Fibroblast of lung (primary cell): Measurements from ENCODE around the gene SORL1. TPM values are rescaled to one million over a fixed set of nuclear protein-coding genes. Genes with fewer than 3 reads are reported as not detected.

Experiments used
- DNase-seq, 2 donors: peaks; one replicate each; pipeline versions ENCODE4 v3.0.0 to v3.0.0-alpha.2; 2010; ENCODE audit warnings: low read depth in 2 of 2
- H2AFZ ChIP-seq: 2 replicates; pipeline ENCODE4 v1.5.1; 2012; ENCODE audit warnings: low read length, control low read depth, inconsistent platforms
- H3K27ac ChIP-seq: 2 replicates; pipeline ENCODE4 v1.5.1; 2011; ENCODE audit warnings: low read length, control low read depth; ENCODE audit not compliant: insufficient read depth
- H3K27me3 ChIP-seq: 2 replicates; pipeline ENCODE4 v1.5.1; 2011; ENCODE audit warnings: mild to moderate bottlenecking, low read length; ENCODE audit not compliant: control insufficient read depth, insufficient read depth
- H3K36me3 ChIP-seq: 2 replicates; pipeline ENCODE4 v1.5.1; 2011; ENCODE audit warnings: low read length; ENCODE audit not compliant: control insufficient read depth, insufficient read depth
- H3K4me1 ChIP-seq: 2 replicates; pipeline ENCODE4 v1.5.1; 2011; ENCODE audit warnings: low read length; ENCODE audit not compliant: control insufficient read depth, insufficient read depth; ENCODE audit errors: extremely low read depth
- H3K4me2 ChIP-seq: 2 replicates; pipeline ENCODE4 v1.5.1; 2011; ENCODE audit warnings: low read length, control low read depth; ENCODE audit not compliant: insufficient read depth; ENCODE audit errors: extremely low read depth
- H3K4me3 ChIP-seq, 4 experiments: fragments of 200-600 bp in 1 of 4; sonication (generic) in 1 of 4; replicated peaks in 1 of 4; 2 replicates each; pipeline ENCODE4 v1.5.1; 2011 to 2016; ENCODE audit warnings: low read length in 4 of 4, low read depth in 3 of 4, mild to moderate bottlenecking in 3 of 4, control low read depth in 2 of 4, inconsistent platforms in 1 of 4, mixed read lengths in 1 of 4; ENCODE audit not compliant: insufficient read depth in 1 of 4; ENCODE audit errors: control extremely low read depth in 1 of 4
- H3K79me2 ChIP-seq: 2 replicates; pipeline ENCODE4 v1.5.1; 2012; ENCODE audit warnings: mild to moderate bottlenecking, low read length, inconsistent platforms; ENCODE audit not compliant: control insufficient read depth, insufficient read depth
- H3K9ac ChIP-seq: 2 replicates; pipeline ENCODE4 v1.5.1; 2011; ENCODE audit warnings: mild to moderate bottlenecking, low read length, control low read depth; ENCODE audit not compliant: insufficient read depth
- H3K9me3 ChIP-seq: 2 replicates; pipeline ENCODE4 v1.5.1; 2012; ENCODE audit warnings: low read depth, low read length; ENCODE audit not compliant: control insufficient read depth, insufficient read depth
- H4K20me1 ChIP-seq: 2 replicates; pipeline ENCODE4 v1.5.1; 2011; ENCODE audit warnings: low read length; ENCODE audit not compliant: control insufficient read depth, insufficient read depth; ENCODE audit errors: extremely low read depth
- EZH2 ChIP-seq: IDR thresholded peaks from 2 replicates; pipeline ENCODE4 v1.5.1; 2012; ENCODE audit warnings: low read length, control low read depth, mild to moderate bottlenecking; ENCODE audit errors: missing control alignments
- polyA plus RNA-seq, 2 donors: library from polyadenylated mRNA; depleted of rRNA in 1 of 2; stranded (reverse) in 1 of 2; unstranded in 1 of 2; fragments of >200 nt; gene quantifications; 2 replicates each; pipeline ENCODE4 v1.2.1, GENCODE V29; 2011 to 2012; ENCODE audit warnings: missing spikeins in 1 of 2
- total RNA-seq: library from RNA; depleted of rRNA; stranded (reverse); fragments of >200 nt; gene quantifications from 2 replicates; pipeline ENCODE4 v1.2.1, GENCODE V29; 2014
- TF ChIP-seq, protein P1 (sequence below), 2 donors: IDR thresholded peaks in 1 of 2; conservative IDR thresholded peaks in 1 of 2; 1 replicate in 1 of 2; 2 replicates in 1 of 2; pipeline ENCODE4 v1.5.1; 2011 to 2012; ENCODE audit warnings: low read length in 2 of 2, control low read depth in 1 of 2, inconsistent platforms in 1 of 2, low read depth in 1 of 2, mild to moderate bottlenecking in 1 of 2

SORL1 gene
- total and polyA plus RNA-seq, 2 donors (not counting 1 experiment from before 2014, with no cell fraction given): 0.58 to 10.9 TPM

GRCh38 chr11:121606354-121606753, 154.2 kb downstream of the SORL1 start:
- Histone ChIP-seq H3K27ac (no peak overlapping the region), H3K36me3 (no peaks in the 10 kb centered on the region), H3K4me1 (no peaks in the 10 kb centered on the region), H3K79me2 (no peaks in the 10 kb centered on the region), H3K9me3 (no peaks in the 10 kb centered on the region), H4K20me1 (no peaks in the 10 kb centered on the region), H3K27me3 (peaks cover 2% of the 10 kb centered on the region), H3K4me3 (no peak overlapping the region), H2AFZ (no peak overlapping the region), H3K9ac (no peak overlapping the region), H3K4me2 (no peak overlapping the region)
- DNase-seq: peak in 1 of 2 donors; percentile 21
- no peak for TF ChIP-seq EZH2

GRCh38 chr11:121607341-121607740, 155.2 kb downstream of the SORL1 start:
- H3K9ac ChIP-seq: no peak overlapping the region

DNA sequence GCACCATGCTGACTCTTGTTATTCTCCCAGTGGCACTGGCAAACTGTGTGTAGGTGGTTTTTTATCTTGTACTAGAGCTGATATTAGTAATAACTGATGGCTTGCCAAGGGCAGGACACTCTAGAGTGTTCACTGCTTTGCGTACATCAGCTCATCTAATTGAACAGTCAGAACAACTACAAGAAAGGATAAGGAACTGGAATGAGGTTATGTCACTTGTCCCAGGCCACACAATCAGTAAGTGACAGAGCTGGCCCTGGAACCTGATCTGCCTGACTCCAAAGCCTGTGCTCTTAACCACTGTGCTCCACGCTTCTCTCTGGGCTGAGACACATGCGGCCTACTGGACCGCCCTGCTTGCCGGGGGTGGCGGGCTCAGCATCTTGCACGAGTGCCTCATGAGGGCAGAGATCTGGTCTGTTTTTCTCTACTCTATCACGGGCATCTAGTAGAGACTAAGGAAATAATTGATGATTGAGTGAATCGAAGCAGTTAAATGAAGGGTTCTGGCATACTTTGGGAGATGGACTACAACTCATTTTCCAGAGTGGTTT, 156.5 kb downstream of the SORL1 start:
- no peaks in the 10 kb centered on the region for H4K20me1 ChIP-seq
- H3K27ac ChIP-seq: no peak overlapping the region
- no peak overlapping the region for H2AFZ ChIP-seq
- H3K9ac ChIP-seq: no peak overlapping the region
- H3K36me3 ChIP-seq: no peaks in the 10 kb centered on the region
- no peak overlapping the region for H3K4me2 ChIP-seq
- no peaks in the 10 kb centered on the region for H3K79me2 ChIP-seq
- H3K4me1 ChIP-seq: no peaks in the 10 kb centered on the region
- TF ChIP-seq EZH2: no peak
- TF ChIP-seq, protein P1, sequence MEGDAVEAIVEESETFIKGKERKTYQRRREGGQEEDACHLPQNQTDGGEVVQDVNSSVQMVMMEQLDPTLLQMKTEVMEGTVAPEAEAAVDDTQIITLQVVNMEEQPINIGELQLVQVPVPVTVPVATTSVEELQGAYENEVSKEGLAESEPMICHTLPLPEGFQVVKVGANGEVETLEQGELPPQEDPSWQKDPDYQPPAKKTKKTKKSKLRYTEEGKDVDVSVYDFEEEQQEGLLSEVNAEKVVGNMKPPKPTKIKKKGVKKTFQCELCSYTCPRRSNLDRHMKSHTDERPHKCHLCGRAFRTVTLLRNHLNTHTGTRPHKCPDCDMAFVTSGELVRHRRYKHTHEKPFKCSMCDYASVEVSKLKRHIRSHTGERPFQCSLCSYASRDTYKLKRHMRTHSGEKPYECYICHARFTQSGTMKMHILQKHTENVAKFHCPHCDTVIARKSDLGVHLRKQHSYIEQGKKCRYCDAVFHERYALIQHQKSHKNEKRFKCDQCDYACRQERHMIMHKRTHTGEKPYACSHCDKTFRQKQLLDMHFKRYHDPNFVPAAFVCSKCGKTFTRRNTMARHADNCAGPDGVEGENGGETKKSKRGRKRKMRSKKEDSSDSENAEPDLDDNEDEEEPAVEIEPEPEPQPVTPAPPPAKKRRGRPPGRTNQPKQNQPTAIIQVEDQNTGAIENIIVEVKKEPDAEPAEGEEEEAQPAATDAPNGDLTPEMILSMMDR (conservative IDR thresholded peaks at IDR 0.05 in 1 of 2, IDR thresholded peaks at IDR 0.05 in 1 of 2; ENCODE audit: low read depth in 1 of 2, low read length in 2 of 2): no peak
- H3K9me3 ChIP-seq: no peaks in the 10 kb centered on the region
- DNase-seq: no peak
- H3K27me3 ChIP-seq: peaks cover 2% of the 10 kb centered on the region
- H3K4me3 ChIP-seq: no peak overlapping the region

More at GRCh38 chr11:121607341-121607740, 155.2 kb downstream of the SORL1 start:
- no peak for DNase-seq
- no peaks in the 10 kb centered on the region for H3K79me2 ChIP-seq
- H3K4me3 ChIP-seq: no peak overlapping the region
- peaks cover 2% of the 10 kb centered on the region for H3K27me3 ChIP-seq
- H3K4me1 ChIP-seq: no peaks in the 10 kb centered on the region
- no peaks in the 10 kb centered on the region for H3K36me3 ChIP-seq
- no peak overlapping the region for H3K27ac ChIP-seq
- H2AFZ ChIP-seq: no peak overlapping the region
- TF ChIP-seq, protein P1 (conservative IDR thresholded peaks at IDR 0.05 in 1 of 2, IDR thresholded peaks at IDR 0.05 in 1 of 2; ENCODE audit: low read depth in 1 of 2, low read length in 2 of 2): no peak
- no peak for TF ChIP-seq EZH2
- H4K20me1 ChIP-seq: no peaks in the 10 kb centered on the region
- H3K4me2 ChIP-seq: no peak overlapping the region
- H3K9me3 ChIP-seq: no peaks in the 10 kb centered on the region
